ENCODE measurements around the gene SELENOM. TPM values are rescaled to one million over a fixed set of nuclear protein-coding genes. Genes with fewer than 3 reads are reported as not detected.

Gene SELENOM
- total RNA-seq, 1 donor from 2014 or later, result 35.0 TPM

Other genes starting within 250 kb of the SELENOM start
- gene MORC2, start 138.8 kb downstream of the SELENOM start, total RNA-seq, result 11.0 and 12.6 TPM in 2 replicates
- gene TUG1, start 138.3 kb downstream of the SELENOM start, total RNA-seq, result 24.5 and 34.9 TPM in 2 replicates
- gene SMTN, start 26.2 kb downstream of the SELENOM start, total RNA-seq, result 37.9 and 38.7 TPM in 2 replicates
- under 0.01 and 0.64 TPM in 2 replicates for gene INPP5J, start 15.4 kb upstream of the SELENOM start, total RNA-seq
- under 0.01 and 0.38 TPM in 2 replicates for gene PLA2G3, start 32.9 kb upstream of the SELENOM start, total RNA-seq
- gene RNF185, start 52.6 kb upstream of the SELENOM start, total RNA-seq, result 58.4 and 73.0 TPM in 2 replicates
- 121 and 155 TPM in 2 replicates for gene LIMK2, start 104.7 kb upstream of the SELENOM start, total RNA-seq
- 6.3 and 13.3 TPM in 2 replicates for gene PIK3IP1, start 184.9 kb upstream of the SELENOM start, total RNA-seq
- gene PATZ1, start 238.8 kb upstream of the SELENOM start, total RNA-seq, result 3.2 and 5.3 TPM in 2 replicates

Data from bronchial epithelial cell (primary cell).